Measurements from ENCODE around the gene PLCL2. TPM values are rescaled to one million over a fixed set of nuclear protein-coding genes. Genes with fewer than 3 reads are reported as not detected.

Gene PLCL2
- total RNA-seq, 1 donor from 2014 or later: 26.4 TPM

GRCh38 chr3:17050071-17050470 lies 165.3 kb downstream of the PLCL2 start:
- Mint-ChIP-seq H3K27me3 (ENCODE audit: insufficient read depth, low read depth) (peaks cover 2% of the 10 kb centered on the region), H3K36me3 (no peaks in the 10 kb centered on the region), H3K9me3 (peaks cover 3% of the 10 kb centered on the region), H3K27ac (no peak overlapping the region), H3K4me3 (no peak overlapping the region), H3K4me1 (peaks cover 17% of the 10 kb centered on the region)
- Histone ChIP-seq H3K9ac (no peak overlapping the region), H3K4me2 (no peak overlapping the region), H3K27me3 (no peaks in the 10 kb centered on the region), H3F3A (ENCODE audit: low read depth) (peaks cover 15% of the 10 kb centered on the region), H4K20me1 (ENCODE audit: low read depth) (no peaks in the 10 kb centered on the region), H3K36me3 (no peaks in the 10 kb centered on the region), H2AFZ (replicated peaks) (no peak overlapping the region), H3K4me1 (peaks cover 20% of the 10 kb centered on the region), H3K9me3 (ENCODE audit: low read depth) (no peaks in the 10 kb centered on the region), H3K4me3 (no peak overlapping the region), H3K27ac (no peak overlapping the region), H3K79me2 (ENCODE audit: low read depth) (no peaks in the 10 kb centered on the region)
- DNase-seq (ENCODE audit: low spot score): no peak
- no peak for TF ChIP-seq CTCF (IDR thresholded peaks at IDR 0.05)
- no peak for TF ChIP-seq EZH2 (IDR thresholded peaks at IDR 0.05)
- no peak for TF ChIP-seq EZH2phosphoT487 (IDR thresholded peaks at IDR 0.05)

GRCh38 chr3:17050506-17050905 lies 165.8 kb downstream of the PLCL2 start:
- TF ChIP-seq CTCF (IDR thresholded peaks at IDR 0.05): no peak
- no peak for TF ChIP-seq EZH2 (IDR thresholded peaks at IDR 0.05)
- TF ChIP-seq EZH2phosphoT487 (IDR thresholded peaks at IDR 0.05): no peak
- Histone ChIP-seq H2AFZ (replicated peaks) (no peak overlapping the region), H3K36me3 (no peaks in the 10 kb centered on the region), H3K9me3 (ENCODE audit: low read depth) (no peaks in the 10 kb centered on the region), H3K9ac (no peak overlapping the region), H3K27ac (no peak overlapping the region), H3K4me1 (peaks cover 20% of the 10 kb centered on the region), H4K20me1 (ENCODE audit: low read depth) (no peaks in the 10 kb centered on the region), H3K27me3 (no peaks in the 10 kb centered on the region), H3K4me2 (no peak overlapping the region), H3F3A (ENCODE audit: low read depth) (peaks cover 12% of the 10 kb centered on the region), H3K4me3 (no peak overlapping the region), H3K79me2 (ENCODE audit: low read depth) (no peaks in the 10 kb centered on the region)
- Mint-ChIP-seq H3K27ac (no peak overlapping the region), H3K27me3 (ENCODE audit: insufficient read depth, low read depth) (peaks cover 2% of the 10 kb centered on the region), H3K9me3 (peaks cover 3% of the 10 kb centered on the region), H3K4me3 (no peak overlapping the region), H3K36me3 (no peaks in the 10 kb centered on the region), H3K4me1 (peaks cover 20% of the 10 kb centered on the region)
- no peak for DNase-seq (ENCODE audit: low spot score)

GRCh38 chr3:17052363-17052762 lies 167.6 kb downstream of the PLCL2 start:
- Mint-ChIP-seq H3K27ac (no peak overlapping the region), H3K4me1 (peaks cover 18% of the 10 kb centered on the region), H3K4me3 (no peak overlapping the region), H3K9me3 (peaks cover 3% of the 10 kb centered on the region), H3K36me3 (no peaks in the 10 kb centered on the region), H3K27me3 (ENCODE audit: insufficient read depth, low read depth) (no peaks in the 10 kb centered on the region)
- Histone ChIP-seq H3K4me3 (no peak overlapping the region), H3K4me2 (no peak overlapping the region), H4K20me1 (ENCODE audit: low read depth) (no peaks in the 10 kb centered on the region), H3K9me3 (ENCODE audit: low read depth) (no peaks in the 10 kb centered on the region), H3K9ac (no peak overlapping the region), H3K27me3 (no peaks in the 10 kb centered on the region), H3K4me1 (peaks cover 7% of the 10 kb centered on the region), H3K79me2 (ENCODE audit: low read depth) (no peaks in the 10 kb centered on the region), H2AFZ (replicated peaks) (no peak overlapping the region), H3K36me3 (no peaks in the 10 kb centered on the region), H3F3A (ENCODE audit: low read depth) (peaks cover under 1% of the 10 kb centered on the region), H3K27ac (no peak overlapping the region)
- DNase-seq (ENCODE audit: low spot score): no peak
- TF ChIP-seq EZH2phosphoT487 (IDR thresholded peaks at IDR 0.05) (no peak), EZH2 (IDR thresholded peaks at IDR 0.05) (no peak), CTCF (IDR thresholded peaks at IDR 0.05) (no peak)
